Trophoblast cell (in vitro differentiated cells and primary cell): Measurements from ENCODE around the gene GHRL.

ENCODE experiments used
- DNase-seq, 2 donors: peaks; one replicate each; pipeline ENCODE4 v3.0.0-alpha.2; 2016
- H2AFZ ChIP-seq: 2 replicates; pipeline ENCODE4 v1.6.1; 2013; ENCODE audit warnings: low read length, moderate library complexity, mild to moderate bottlenecking; ENCODE audit not compliant: insufficient read depth, poor library complexity
- H2AK5ac ChIP-seq: 2 replicates; pipeline ENCODE4 v1.6.1; 2013; ENCODE audit warnings: mild to moderate bottlenecking, low read length
- H2BK120ac ChIP-seq: 2 replicates; pipeline ENCODE4 v1.6.1; 2013; ENCODE audit warnings: low read length, mild to moderate bottlenecking, moderate library complexity; ENCODE audit not compliant: insufficient read depth, poor library complexity
- H2BK12ac ChIP-seq: 2 replicates; pipeline ENCODE4 v1.6.1; 2013; ENCODE audit warnings: mild to moderate bottlenecking, low read length, moderate library complexity
- H2BK5ac ChIP-seq: 2 replicates; pipeline ENCODE4 v1.6.1; 2013; ENCODE audit warnings: low read length, low read depth, moderate library complexity, mild to moderate bottlenecking; ENCODE audit not compliant: poor library complexity
- H3K14ac ChIP-seq: 2 replicates; pipeline ENCODE4 v1.6.1; 2013; ENCODE audit warnings: mild to moderate bottlenecking, low read length
- H3K18ac ChIP-seq: 2 replicates; pipeline ENCODE4 v1.6.1; 2013; ENCODE audit warnings: mild to moderate bottlenecking, low read length
- H3K23ac ChIP-seq: 2 replicates; pipeline ENCODE4 v1.6.1; 2013; ENCODE audit warnings: low read length
- H3K27ac ChIP-seq: 2 replicates; pipeline ENCODE4 v1.5.1; 2013; ENCODE audit warnings: low read depth, mild to moderate bottlenecking, inconsistent platforms, low read length, moderate library complexity
- H3K27me3 ChIP-seq: 2 replicates; pipeline ENCODE4 v1.6.1; 2013; ENCODE audit warnings: inconsistent platforms, mild to moderate bottlenecking, low read length, moderate library complexity; ENCODE audit not compliant: insufficient read depth
- H3K36me3 ChIP-seq, 2 experiments: 1 replicate in 1 of 2; 2 replicates in 1 of 2; pipeline ENCODE4 v1.6.1; 2013; ENCODE audit warnings: low read length in 2 of 2, mild to moderate bottlenecking in 2 of 2, moderate library complexity in 1 of 2; ENCODE audit not compliant: insufficient read depth in 2 of 2, control insufficient read depth in 1 of 2
- H3K4ac ChIP-seq: 2 replicates; pipeline ENCODE4 v1.6.1; 2013; ENCODE audit warnings: low read depth, mild to moderate bottlenecking, low read length, moderate library complexity
- H3K4me1 ChIP-seq, 2 experiments: 1 replicate in 1 of 2; 2 replicates in 1 of 2; pipeline ENCODE4 v1.6.1; 2013; ENCODE audit warnings: low read length in 2 of 2, mild to moderate bottlenecking in 2 of 2, moderate library complexity in 1 of 2; ENCODE audit not compliant: insufficient read depth in 2 of 2, control insufficient read depth in 1 of 2
- H3K4me2 ChIP-seq: 2 replicates; pipeline ENCODE4 v1.6.1; 2013; ENCODE audit warnings: inconsistent platforms, mild to moderate bottlenecking, low read length, moderate library complexity
- H3K4me3 ChIP-seq: 2 replicates; pipeline ENCODE4 v1.5.1; 2013; ENCODE audit warnings: mild to moderate bottlenecking, low read depth, low read length, inconsistent platforms
- H3K79me1 ChIP-seq: one replicate; pipeline ENCODE4 v1.6.1; 2013; ENCODE audit warnings: low read length
- H3K79me2 ChIP-seq: 2 replicates; pipeline ENCODE4 v1.6.1; 2013; ENCODE audit warnings: low read length, mild to moderate bottlenecking; ENCODE audit not compliant: control insufficient read depth, insufficient read depth, poor library complexity
- H3K9ac ChIP-seq: 2 replicates; pipeline ENCODE4 v1.6.1; 2013; ENCODE audit warnings: mild to moderate bottlenecking, low read length
- H3K9me3 ChIP-seq: 2 replicates; pipeline ENCODE4 v1.6.1; 2013; ENCODE audit warnings: low read depth, mild to moderate bottlenecking, control low read depth, inconsistent platforms, low read length; ENCODE audit not compliant: insufficient read depth
- H4K12ac ChIP-seq: 2 replicates; pipeline ENCODE4 v1.6.1; 2013; ENCODE audit warnings: low read depth, mild to moderate bottlenecking, low read length, moderate library complexity
- H4K8ac ChIP-seq: 2 replicates; pipeline ENCODE4 v1.6.1; 2013; ENCODE audit warnings: low read depth, mild to moderate bottlenecking, low read length, moderate library complexity
- H4K91ac ChIP-seq: one replicate; pipeline ENCODE4 v1.6.1; 2013; ENCODE audit warnings: low read depth, mild to moderate bottlenecking, low read length, moderate library complexity
- WGBS: extraction: QIAGEN DNeasy Blood & Tissue Kit; methylation state at CpG from one replicate; pipeline ENCODE4 v1.1.7; 2013; ENCODE audit warnings: missing lambda C conversion rate; ENCODE audit not compliant: insufficient read length, insufficient coverage; ENCODE audit errors: extremely low coverage; 5-methylcytosine and 5-hydroxymethylcytosine counted together

The GHRL gene

GRCh38 chr3:10339376-10339955 is 46.7 kb upstream of the GHRL start:
- Histone ChIP-seq H3K4me2 (no peak overlapping the region), H3K23ac (no peak overlapping the region), H3K36me3 (no peaks in the 10 kb centered on the region), H4K12ac (no peak overlapping the region), H2BK12ac (no peak overlapping the region), H2AK5ac (no peak overlapping the region), H3K79me1 (no peaks in the 10 kb centered on the region), H4K91ac (no peak overlapping the region), H3K27me3 (no peaks in the 10 kb centered on the region), H3K9ac (no peak overlapping the region), H3K4ac (no peak overlapping the region), H3K4me1 (no peaks in the 10 kb centered on the region), H3K4me3 (no peak overlapping the region), H4K8ac (no peak overlapping the region), H2BK5ac (no peak overlapping the region), H2BK120ac (no peak overlapping the region), H3K79me2 (no peaks in the 10 kb centered on the region), H3K18ac (no peak overlapping the region), H2AFZ (no peak overlapping the region), H3K9me3 (no peaks in the 10 kb centered on the region), H3K14ac (no peak overlapping the region), H3K27ac (no peak overlapping the region)
- WGBS, result no CpG with 5 or more reads among the region's 8 CpGs
- DNase-seq, result no peak

- Histone ChIP-seq H3K9me3 (no peaks in the 10 kb centered on the region), H3K27me3 (no peaks in the 10 kb centered on the region), H3K27ac (no peak overlapping the region), H3K4me1 (no peaks in the 10 kb centered on the region), H3K4me2 (no peak overlapping the region), H4K8ac (no peak overlapping the region), H2AK5ac (no peak overlapping the region), H4K91ac (no peak overlapping the region), H2BK12ac (no peak overlapping the region), H2BK120ac (no peak overlapping the region), H3K14ac (no peak overlapping the region), H2BK5ac (no peak overlapping the region), H3K36me3 (no peaks in the 10 kb centered on the region), H3K9ac (no peak overlapping the region), H4K12ac (no peak overlapping the region), H2AFZ (no peak overlapping the region), H3K18ac (no peak overlapping the region), H3K79me1 (no peaks in the 10 kb centered on the region), H3K23ac (no peak overlapping the region), H3K79me2 (no peaks in the 10 kb centered on the region), H3K4ac (no peak overlapping the region), H3K4me3 (no peak overlapping the region)
- no CpG with 5 or more reads among the region's 12 CpGs for WGBS
- no peak for DNase-seq
Observed at GRCh38 chr3:10338591-10339353, 46.0 kb upstream of the GHRL start.

DNA sequence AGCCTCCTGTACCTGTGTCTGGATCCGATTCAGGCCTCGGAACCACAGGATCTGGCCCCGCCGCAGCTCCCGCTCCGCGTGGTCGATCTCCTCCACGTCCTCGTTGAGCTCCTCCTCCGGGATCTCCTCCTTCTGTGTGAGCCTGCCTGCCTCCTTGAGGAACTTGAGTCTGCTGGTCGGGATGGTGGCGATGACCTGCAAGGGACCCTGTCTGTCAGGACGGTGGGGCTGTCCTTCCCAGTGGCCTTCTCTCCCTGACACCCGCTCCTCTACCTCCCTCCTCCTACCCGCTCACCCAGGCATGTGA is 45.4 kb upstream of the GHRL start:
- Histone ChIP-seq H3K4me2 (no peak overlapping the region), H3K4ac (no peak overlapping the region), H4K8ac (no peak overlapping the region), H3K4me1 (no peaks in the 10 kb centered on the region), H2BK5ac (no peak overlapping the region), H4K91ac (no peak overlapping the region), H3K27me3 (no peaks in the 10 kb centered on the region), H3K79me2 (no peaks in the 10 kb centered on the region), H3K9me3 (no peaks in the 10 kb centered on the region), H3K79me1 (no peaks in the 10 kb centered on the region), H3K36me3 (no peaks in the 10 kb centered on the region), H2AFZ (no peak overlapping the region), H2BK12ac (no peak overlapping the region), H3K14ac (no peak overlapping the region), H2AK5ac (no peak overlapping the region), H3K18ac (no peak overlapping the region), H3K9ac (no peak overlapping the region), H2BK120ac (no peak overlapping the region), H3K27ac (no peak overlapping the region), H3K23ac (no peak overlapping the region), H3K4me3 (no peak overlapping the region), H4K12ac (no peak overlapping the region)
- DNase-seq, result no peak
- WGBS, result no CpG with 5 or more reads among the region's 16 CpGs

DNA sequence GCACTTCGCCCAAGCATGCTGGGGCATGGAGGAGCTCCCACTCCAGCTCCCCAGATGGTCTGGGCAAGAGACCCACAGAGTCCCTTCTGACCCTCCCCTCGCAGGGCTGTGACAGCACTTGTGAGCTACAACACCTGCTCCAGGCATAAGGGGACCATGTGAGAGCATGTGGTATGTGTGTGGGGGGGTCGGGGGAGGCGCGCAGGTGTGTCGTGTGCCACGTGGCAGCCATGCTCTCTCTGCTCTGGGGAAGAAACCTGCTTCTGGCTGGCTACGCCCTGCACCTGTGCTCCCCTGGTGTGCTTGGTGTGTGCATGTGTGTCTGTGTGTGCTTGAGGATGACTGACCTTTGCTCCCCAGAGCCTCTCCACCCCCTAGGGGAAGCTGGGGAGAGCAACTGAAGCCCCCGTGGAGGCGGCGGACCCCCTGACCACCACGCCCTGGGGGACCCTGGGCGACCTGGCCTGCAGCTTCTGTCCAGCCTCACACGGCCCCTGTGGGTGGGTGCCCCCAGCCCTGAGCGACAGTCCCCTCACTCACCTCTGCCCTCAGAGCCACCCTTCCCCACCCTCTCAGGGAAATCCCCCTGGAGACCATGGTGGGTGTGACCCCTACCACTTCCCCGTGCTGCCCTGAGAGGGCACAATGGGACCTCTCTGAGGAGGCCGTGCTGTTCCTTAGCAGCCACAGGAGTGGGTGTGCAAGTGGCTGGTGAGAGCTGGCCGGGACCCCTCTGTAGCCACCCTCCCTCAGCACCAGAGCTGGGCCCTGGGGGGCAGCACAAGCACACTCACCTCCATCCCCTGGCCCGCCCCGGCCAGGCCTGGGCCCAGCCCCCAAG is 44.8 kb upstream of the GHRL start:
- Histone ChIP-seq H3K9me3 (no peaks in the 10 kb centered on the region), H3K23ac (no peak overlapping the region), H3K79me1 (no peaks in the 10 kb centered on the region), H4K12ac (no peak overlapping the region), H4K8ac (no peak overlapping the region), H3K9ac (no peak overlapping the region), H3K4me3 (no peak overlapping the region), H2AFZ (no peak overlapping the region), H3K79me2 (no peaks in the 10 kb centered on the region), H3K27me3 (no peaks in the 10 kb centered on the region), H3K27ac (no peak overlapping the region), H3K36me3 (no peaks in the 10 kb centered on the region), H3K14ac (no peak overlapping the region), H3K18ac (no peak overlapping the region), H3K4me2 (no peak overlapping the region), H2AK5ac (no peak overlapping the region), H3K4me1 (no peaks in the 10 kb centered on the region), H4K91ac (no peak overlapping the region), H3K4ac (no peak overlapping the region), H2BK12ac (no peak overlapping the region), H2BK5ac (no peak overlapping the region), H2BK120ac (no peak overlapping the region)
- no CpG with 5 or more reads among the region's 20 CpGs for WGBS
- no peak for DNase-seq
